DND-41 (cell line): ENCODE measurements around the gene C1QTNF2.

Source experiments
- ATAC-seq: fragments of 200-7000 bp; cut with Tn5 transposase; 3 replicates; pipeline ENCODE4 v1.9.1; 2021; ENCODE audit warnings: low read depth; ENCODE audit not compliant: insufficient read depth
- DNase-seq: peaks from one replicate; pipeline ENCODE4 v3.0.0-alpha.2; 2020
- H2AFZ ChIP-seq: 2 replicates; pipeline ENCODE4 v1.6.0; 2012; ENCODE audit warnings: low read depth, low read length
- H3K27ac ChIP-seq: 2 replicates; pipeline ENCODE4 v1.5.1; 2012; ENCODE audit warnings: low read length, inconsistent platforms
- H3K27me3 ChIP-seq: fragments of 200-600 bp; sonication (generic); 2 replicates; pipeline ENCODE4 v1.6.0; 2012; ENCODE audit warnings: low read length, mild to moderate bottlenecking, inconsistent platforms; ENCODE audit not compliant: insufficient read depth, poor library complexity
- H3K36me3 ChIP-seq: 2 replicates; pipeline ENCODE4 v1.5.1; 2012; ENCODE audit warnings: low read length, inconsistent platforms; ENCODE audit not compliant: insufficient read depth
- H3K4me1 ChIP-seq: 2 replicates; pipeline ENCODE4 v1.5.1; 2012; ENCODE audit warnings: mild to moderate bottlenecking, low read length; ENCODE audit not compliant: insufficient read depth
- H3K4me2 ChIP-seq: 2 replicates; pipeline ENCODE4 v1.6.0; 2012; ENCODE audit warnings: mild to moderate bottlenecking, moderate library complexity, low read length, inconsistent platforms; ENCODE audit not compliant: insufficient read depth
- H3K4me3 ChIP-seq, 2 experiments: fragments of 200-600 bp in 1 of 2; shearing (Covaris generic) in 1 of 2; 2 replicates each; pipeline ENCODE4 v1.5.1; 2012 to 2016; ENCODE audit warnings: inconsistent platforms in 2 of 2, low read length in 2 of 2, mild to moderate bottlenecking in 2 of 2, low read depth in 1 of 2, moderate library complexity in 1 of 2
- H3K79me2 ChIP-seq: 2 replicates; pipeline ENCODE4 v1.6.0; 2012; ENCODE audit warnings: low read length, inconsistent platforms; ENCODE audit not compliant: insufficient read depth
- H3K9ac ChIP-seq: 2 replicates; pipeline ENCODE4 v1.6.0; 2012; ENCODE audit warnings: low read depth, mild to moderate bottlenecking, inconsistent platforms, low read length, moderate library complexity
- H3K9me3 ChIP-seq: 2 replicates; pipeline ENCODE4 v1.5.1; 2012; ENCODE audit warnings: low read length, moderate library complexity, mild to moderate bottlenecking, inconsistent platforms; ENCODE audit not compliant: insufficient read depth, severe bottlenecking
- H4K20me1 ChIP-seq: 2 replicates; pipeline ENCODE4 v1.6.0; 2012; ENCODE audit warnings: low read length; ENCODE audit not compliant: insufficient read depth
- CTCF ChIP-seq: IDR thresholded peaks from 2 replicates; pipeline ENCODE4 v1.5.1; 2012; ENCODE audit warnings: borderline replicate concordance, low read length, moderate library complexity, mild to moderate bottlenecking; ENCODE audit not compliant: poor library complexity, severe bottlenecking; ENCODE audit errors: extremely low read depth
- EZH2 ChIP-seq: IDR thresholded peaks from 3 replicates; pipeline ENCODE4 v1.6.1; 2012; ENCODE audit warnings: borderline replicate concordance, low read depth, mild to moderate bottlenecking, moderate library complexity, low read length, inconsistent platforms; ENCODE audit not compliant: severe bottlenecking

C1QTNF2 gene

GRCh38 chr5:160380041-160380440 lies 9.6 kb upstream of the C1QTNF2 start:
- no peak for TF ChIP-seq EZH2
- TF ChIP-seq CTCF = no peak
- Histone ChIP-seq H3K4me1 (no peaks in the 10 kb centered on the region), H3K79me2 (no peaks in the 10 kb centered on the region), H3K36me3 (no peaks in the 10 kb centered on the region), H4K20me1 (no peaks in the 10 kb centered on the region), H3K4me3 (no peak overlapping the region), H3K9ac (no peak overlapping the region), H2AFZ (no peak overlapping the region), H3K9me3 (no peaks in the 10 kb centered on the region), H3K4me2 (no peak overlapping the region), H3K27ac (no peak overlapping the region), H3K27me3 (peaks cover 4% of the 10 kb centered on the region)
- DNase-seq (no peak), ATAC-seq (no peak)

- H3K4me2 ChIP-seq = no peak overlapping the region
- no peak overlapping the region for H3K27ac ChIP-seq
- no peak overlapping the region for H3K9ac ChIP-seq
- ATAC-seq = no peak
- H3K36me3 ChIP-seq = no peaks in the 10 kb centered on the region
- no peaks in the 10 kb centered on the region for H4K20me1 ChIP-seq
- DNase-seq = no peak
- no peaks in the 10 kb centered on the region for H3K4me1 ChIP-seq
- no peak overlapping the region for H2AFZ ChIP-seq
- H3K79me2 ChIP-seq = no peaks in the 10 kb centered on the region
- peaks cover 9% of the 10 kb centered on the region for H3K27me3 ChIP-seq
- H3K9me3 ChIP-seq = no peaks in the 10 kb centered on the region
- no peak for TF ChIP-seq CTCF
- no peak for TF ChIP-seq EZH2
- H3K4me3 ChIP-seq = no peak overlapping the region
These were observed 9.1 kb upstream of the C1QTNF2 start for GRCh38 chr5:160379511-160379910.

- Histone ChIP-seq H4K20me1 (no peaks in the 10 kb centered on the region), H3K9ac (no peak overlapping the region), H3K36me3 (no peaks in the 10 kb centered on the region), H3K4me3 (no peak overlapping the region), H3K9me3 (no peaks in the 10 kb centered on the region), H3K4me1 (no peaks in the 10 kb centered on the region), H2AFZ (no peak overlapping the region), H3K4me2 (no peak overlapping the region), H3K27ac (no peak overlapping the region), H3K79me2 (no peaks in the 10 kb centered on the region), H3K27me3 (peaks cover 12% of the 10 kb centered on the region)
- DNase-seq (no peak), ATAC-seq (no peak)
- TF ChIP-seq CTCF (no peak), EZH2 (no peak)
These were observed 7.9 kb upstream of the C1QTNF2 start for GRCh38 chr5:160378330-160378729.

- Histone ChIP-seq H3K9me3 (no peaks in the 10 kb centered on the region), H3K79me2 (no peaks in the 10 kb centered on the region), H3K27me3 (peaks cover 14% of the 10 kb centered on the region), H2AFZ (no peak overlapping the region), H3K36me3 (no peaks in the 10 kb centered on the region), H4K20me1 (no peaks in the 10 kb centered on the region), H3K4me3 (no peak overlapping the region), H3K27ac (no peak overlapping the region), H3K4me2 (no peak overlapping the region), H3K9ac (no peak overlapping the region), H3K4me1 (no peaks in the 10 kb centered on the region)
- ATAC-seq (no peak), DNase-seq (no peak)
- TF ChIP-seq EZH2 (no peak), CTCF (no peak)
These were observed 7.2 kb upstream of the C1QTNF2 start for GRCh38 chr5:160377651-160378050.
